A673 (cell line): ENCODE data around the gene PCDHA5. TPM values are rescaled to one million over a fixed set of nuclear protein-coding genes. Genes with fewer than 3 reads are reported as not detected.
"Not testable (repeated sequence)": the region's sequence is repeated elsewhere in the genome, so short reads cannot be mapped to it uniquely, and the experiment has no call there.

ENCODE experiments used
- BruUV-seq: library from RNA; stranded (reverse); fragments of 400-500 nt; replicated peaks from 2 replicates; lab custom pipeline; 2021; lab: Mats Ljungman, UMichigan
- CTCF ChIA-PET: fragments of 300-600 bp; sonication (Branson Sonifier 250); formaldehyde crosslinking; loops from one replicate; lab custom pipeline; 2022; ENCODE audit warnings: antibody characterized with exemption; lab: Charles Lee
- POLR2A ChIA-PET: fragments of 300-600 bp; sonication (Branson Sonifier 250); formaldehyde crosslinking; loops from one replicate; lab custom pipeline; 2022; ENCODE audit warnings: antibody characterized with exemption; ENCODE audit not compliant: low non-redundant PET; lab: Charles Lee
- DNase-seq: peaks from one replicate; pipeline ENCODE4 v3.0.0-alpha.2; 2015; ENCODE audit warnings: low spot score
- H3K27ac ChIP-seq: fragments of 200-600 bp; sonication (generic); 2 replicates; pipeline ENCODE4 v1.5.1; 2016; ENCODE audit warnings: mixed run types, low read depth, mild to moderate bottlenecking, mixed read lengths, antibody characterized with exemption, low read length; ENCODE audit not compliant: poor library complexity, severe bottlenecking
- H3K27me3 ChIP-seq: fragments of 200-600 bp; sonication (generic); replicated peaks from 2 replicates; pipeline ENCODE4 v1.6.1; 2017; ENCODE audit warnings: mixed run types, low read depth, mild to moderate bottlenecking, mixed read lengths, antibody characterized with exemption, low read length; ENCODE audit not compliant: insufficient read depth, poor library complexity
- H3K36me3 ChIP-seq: fragments of 200-600 bp; sonication (generic); 2 replicates; pipeline ENCODE4 v1.6.1; 2016; ENCODE audit warnings: mixed run types, mild to moderate bottlenecking, mixed read lengths, antibody characterized with exemption, low read length; ENCODE audit not compliant: insufficient read depth, poor library complexity, severe bottlenecking
- H3K4me1 ChIP-seq: fragments of 200-600 bp; sonication (generic); 2 replicates; pipeline ENCODE4 v1.6.1; 2017; ENCODE audit warnings: mixed run types, mild to moderate bottlenecking, mixed read lengths, antibody characterized with exemption, low read length; ENCODE audit not compliant: insufficient read depth, poor library complexity, severe bottlenecking
- H3K4me3 ChIP-seq: fragments of 200-600 bp; sonication (generic); 2 replicates; pipeline ENCODE4 v1.5.1; 2016; ENCODE audit warnings: low read depth, mixed run types, mild to moderate bottlenecking, mixed read lengths, low read length; ENCODE audit not compliant: poor library complexity, severe bottlenecking
- H3K9me3 ChIP-seq: fragments of 200-600 bp; sonication (generic); 2 replicates; pipeline ENCODE4 v1.6.1; 2016; ENCODE audit warnings: mixed run types, low read depth, mild to moderate bottlenecking, mixed read lengths, antibody characterized with exemption, low read length; ENCODE audit not compliant: poor library complexity, severe bottlenecking
- EZH2 ChIP-seq: fragments of 200-600 bp; sonication (generic); IDR thresholded peaks from 2 replicates; pipeline ENCODE4 v1.6.1; 2017; ENCODE audit warnings: borderline replicate concordance, low read depth, mild to moderate bottlenecking, mixed read lengths, antibody characterized with exemption, low read length; ENCODE audit not compliant: poor library complexity, severe bottlenecking
- intact Hi-C: fragments of 100-400 bp; cut with micrococcal nuclease; formaldehyde crosslinking; loops from one replicate; pipeline ENCODE4 v1.10.0; 2022; ENCODE audit not compliant: unreplicated experiment
- total RNA-seq: library from RNA; stranded (reverse); gene quantifications from 2 replicates; pipeline ENCODE4 v1.2.3, GENCODE V29; 2021
- TF ChIP-seq, protein P1 (sequence below): fragments of 300-800, 200-600 bp; sonication (generic); conservative IDR thresholded peaks from 2 replicates; pipeline ENCODE4 v1.5.1; 2017; ENCODE audit warnings: low read depth, mild to moderate bottlenecking, antibody characterized with exemption, low read length, moderate library complexity, mixed read lengths

The PCDHA5 gene
- total RNA-seq, 1 experiment from 2014 or later, result 2.1 TPM

GRCh38 chr5:140806834-140807775, 14.3 kb upstream of the PCDHA5 start, which contains the start of gene PCDHA4:
Gene PCDHA4 (plus strand): TSS chr5:140807068.
- TF ChIP-seq, protein P1, sequence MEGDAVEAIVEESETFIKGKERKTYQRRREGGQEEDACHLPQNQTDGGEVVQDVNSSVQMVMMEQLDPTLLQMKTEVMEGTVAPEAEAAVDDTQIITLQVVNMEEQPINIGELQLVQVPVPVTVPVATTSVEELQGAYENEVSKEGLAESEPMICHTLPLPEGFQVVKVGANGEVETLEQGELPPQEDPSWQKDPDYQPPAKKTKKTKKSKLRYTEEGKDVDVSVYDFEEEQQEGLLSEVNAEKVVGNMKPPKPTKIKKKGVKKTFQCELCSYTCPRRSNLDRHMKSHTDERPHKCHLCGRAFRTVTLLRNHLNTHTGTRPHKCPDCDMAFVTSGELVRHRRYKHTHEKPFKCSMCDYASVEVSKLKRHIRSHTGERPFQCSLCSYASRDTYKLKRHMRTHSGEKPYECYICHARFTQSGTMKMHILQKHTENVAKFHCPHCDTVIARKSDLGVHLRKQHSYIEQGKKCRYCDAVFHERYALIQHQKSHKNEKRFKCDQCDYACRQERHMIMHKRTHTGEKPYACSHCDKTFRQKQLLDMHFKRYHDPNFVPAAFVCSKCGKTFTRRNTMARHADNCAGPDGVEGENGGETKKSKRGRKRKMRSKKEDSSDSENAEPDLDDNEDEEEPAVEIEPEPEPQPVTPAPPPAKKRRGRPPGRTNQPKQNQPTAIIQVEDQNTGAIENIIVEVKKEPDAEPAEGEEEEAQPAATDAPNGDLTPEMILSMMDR, result peak; percentile 64
- no peak for TF ChIP-seq EZH2
- ChIA-PET POLR2A (no interaction called here), CTCF (interaction anchor here (0.7 kb wide), 1 partner anchor 10 kb away, joined by 3 read pairs; no protein-coding TSS in a partner anchor)
- no peaks in the 10 kb centered on the region for H3K36me3 ChIP-seq
- no peak within 1 kb of the TSS for H3K27ac ChIP-seq
- no peaks in the 10 kb centered on the region for H3K4me1 ChIP-seq
- intact Hi-C loops, result no loop called here
- peaks cover 15% of the 10 kb centered on the region for H3K9me3 ChIP-seq
- no TSS peak for BruUV-seq
- H3K4me3 ChIP-seq, result no peak within 1 kb of the TSS
- no peaks in the 10 kb centered on the region for H3K27me3 ChIP-seq
- peak; percentile 59 for DNase-seq

GRCh38 chr5:140808241-140808888, 13.0 kb upstream of the PCDHA5 start:
- BruUV-seq, H3K4me3 ChIP-seq, H3K27me3 ChIP-seq, H3K36me3 ChIP-seq, H3K27ac ChIP-seq, POLR2A ChIA-PET, H3K9me3 ChIP-seq, DNase-seq, H3K4me1 ChIP-seq, intact Hi-C loops: not testable (repeated sequence)
- CTCF ChIA-PET, result interaction anchor here (0.7 kb wide), 1 partner anchor 9 kb away, joined by 3 read pairs; no protein-coding TSS in a partner anchor

DNA sequence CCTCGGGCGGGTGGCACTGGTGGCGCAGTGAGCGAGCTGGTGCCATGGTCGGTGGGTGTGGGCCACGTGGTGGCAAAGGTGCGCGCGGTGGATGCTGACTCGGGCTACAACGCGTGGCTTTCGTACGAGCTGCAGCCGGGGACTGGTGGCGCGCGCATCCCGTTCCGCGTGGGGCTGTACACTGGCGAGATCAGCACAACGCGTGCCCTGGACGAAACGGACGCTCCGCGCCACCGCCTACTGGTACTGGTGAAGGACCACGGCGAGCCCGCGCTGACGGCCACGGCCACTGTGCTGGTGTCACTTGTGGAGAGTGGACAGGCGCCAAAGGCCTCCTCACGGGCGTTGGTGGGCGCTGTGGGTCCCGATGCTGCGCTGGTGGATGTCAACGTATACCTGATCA, 12.5 kb upstream of the PCDHA5 start:
- Histone ChIP-seq H3K27ac (no peak overlapping the region), H3K9me3 (peaks cover 10% of the 10 kb centered on the region), H3K4me1 (no peaks in the 10 kb centered on the region), H3K27me3 (no peaks in the 10 kb centered on the region), H3K4me3 (no peak overlapping the region), H3K36me3 (no peaks in the 10 kb centered on the region)
- intact Hi-C loops, result no loop called here
- POLR2A ChIA-PET, result no interaction called here
- no peak for DNase-seq
- CTCF ChIA-PET, result no interaction called here
- BruUV-seq, result no TSS peak
- TF ChIP-seq, protein P1, result no peak
- TF ChIP-seq EZH2, result no peak
